GM18499 (cell line): Measurements from ENCODE around the gene ARL8A.
"Not testable (repeated sequence)": the region's sequence is repeated elsewhere in the genome, so short reads cannot be mapped to it uniquely, and the experiment has no call there.

Experiments used
- ATAC-seq: cut with Tn5 transposase; IDR thresholded peaks from one replicate; pipeline ENCODE4 v1.9.1; 2021; ENCODE audit warnings: moderate number of reproducible peaks; ENCODE audit not compliant: insufficient read depth, unreplicated experiment

ARL8A gene

DNA sequence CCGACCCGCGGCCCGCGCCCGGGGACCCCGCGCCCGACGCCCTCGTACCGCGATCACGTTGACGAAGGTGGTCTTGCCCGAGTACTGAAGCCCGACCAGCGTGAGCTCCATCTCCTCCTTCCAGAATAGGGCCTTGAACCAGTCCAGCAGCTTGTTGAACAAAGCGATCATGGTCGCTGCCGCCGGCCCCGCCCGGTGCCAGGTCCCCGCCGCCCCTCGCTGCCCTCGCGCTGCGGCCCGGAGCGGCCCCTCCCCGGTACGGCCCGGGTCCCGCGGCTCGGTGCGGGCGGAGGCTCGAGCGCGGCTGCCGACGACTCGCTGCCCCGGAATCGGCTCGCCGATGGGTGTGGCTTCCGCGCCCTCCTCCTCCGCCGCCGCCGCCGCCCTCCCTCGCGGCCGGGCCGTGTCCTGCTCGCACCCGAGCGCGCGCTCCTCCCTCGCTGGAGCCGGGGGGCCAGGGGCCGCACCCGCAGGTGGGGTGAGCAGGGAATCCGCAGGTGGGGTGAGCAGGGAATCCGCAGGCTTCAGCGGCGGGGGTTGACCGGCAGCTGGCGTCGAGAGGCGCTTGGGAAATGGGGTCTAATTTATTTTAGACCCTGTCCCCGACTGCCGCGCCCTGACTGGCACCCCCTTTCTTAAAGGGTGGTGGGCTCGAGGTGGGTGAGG, at the start of gene ARL8A:
ARL8A (minus strand) TSS at position 336 of the 666 bp plus-strand sequence; CDS start at position 171, 165 bp downstream.
- no peak for ATAC-seq

DNA sequence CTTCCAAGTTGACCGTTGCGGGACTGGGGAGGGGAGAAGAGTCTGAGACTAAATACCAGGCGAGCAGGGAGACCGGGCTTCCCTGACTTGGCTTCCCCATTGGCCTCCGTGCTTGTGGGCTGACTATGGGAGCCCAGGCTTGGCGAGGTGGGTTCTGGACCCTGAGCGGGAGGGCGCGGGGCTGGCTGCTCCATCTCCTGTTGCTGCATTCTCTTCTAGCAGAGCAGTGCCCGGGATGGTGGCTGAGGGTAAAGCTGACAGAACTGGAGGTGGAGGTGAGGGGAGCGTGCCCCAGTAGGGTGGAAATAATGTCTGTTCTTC, 49.8 kb upstream of the ARL8A start:
- no peak for ATAC-seq

- no peak for ATAC-seq
Observed at GRCh38 chr1:202193614-202194327, 49.2 kb upstream of the ARL8A start, which contains the start of gene LGR6. Gene LGR6 (plus strand): TSS chr1:202193799. CDS start chr1:202193990, 191 bp downstream.

DNA sequence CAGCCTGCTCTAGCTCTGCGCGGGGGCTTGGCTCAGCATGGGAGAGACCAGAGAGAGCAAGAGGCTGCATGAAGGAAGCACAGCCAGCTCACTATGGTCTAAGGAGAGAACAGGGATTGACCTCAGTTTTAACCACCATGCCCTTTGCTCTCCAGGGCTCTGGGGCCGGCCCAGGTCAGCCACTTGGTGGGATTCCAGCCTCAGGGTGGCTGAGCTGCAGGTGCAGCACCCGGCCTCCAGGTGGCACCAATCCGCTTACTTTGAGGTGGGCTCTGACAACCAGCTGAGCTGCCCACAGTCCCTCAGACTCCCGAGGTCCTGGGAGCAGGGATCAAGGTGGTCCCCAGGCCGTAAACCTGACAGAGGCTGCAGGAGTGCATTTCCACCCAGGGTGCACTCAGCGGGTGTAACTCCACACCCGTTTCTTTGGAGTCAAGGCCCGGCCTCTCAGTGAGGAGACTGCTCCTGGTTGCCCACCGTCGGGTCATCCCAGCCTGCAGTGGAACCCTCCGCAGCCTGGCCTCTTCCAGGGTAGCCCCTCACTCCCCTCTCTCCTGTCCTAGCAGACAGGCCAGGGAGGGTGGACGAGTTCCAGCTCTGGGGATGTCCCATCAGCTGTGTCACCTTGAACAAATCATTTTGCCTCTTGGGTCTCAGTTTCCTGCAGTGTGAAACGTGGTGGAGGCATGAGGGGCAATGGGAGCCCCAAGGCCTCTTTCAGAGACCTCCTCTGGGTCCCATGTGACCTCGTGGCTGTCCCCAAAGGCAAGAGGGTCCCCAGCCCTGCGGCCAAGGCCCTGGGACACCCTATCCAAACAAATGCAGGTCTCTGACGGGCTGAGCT, 48.5 kb upstream of the ARL8A start:
- ATAC-seq, result no peak

GRCh38 chr1:202191391-202191790, 46.9 kb upstream of the ARL8A start:
- not testable (repeated sequence) for ATAC-seq

- ATAC-seq, result no peak
Observed at GRCh38 chr1:202189918-202190715, 45.6 kb upstream of the ARL8A start.

DNA sequence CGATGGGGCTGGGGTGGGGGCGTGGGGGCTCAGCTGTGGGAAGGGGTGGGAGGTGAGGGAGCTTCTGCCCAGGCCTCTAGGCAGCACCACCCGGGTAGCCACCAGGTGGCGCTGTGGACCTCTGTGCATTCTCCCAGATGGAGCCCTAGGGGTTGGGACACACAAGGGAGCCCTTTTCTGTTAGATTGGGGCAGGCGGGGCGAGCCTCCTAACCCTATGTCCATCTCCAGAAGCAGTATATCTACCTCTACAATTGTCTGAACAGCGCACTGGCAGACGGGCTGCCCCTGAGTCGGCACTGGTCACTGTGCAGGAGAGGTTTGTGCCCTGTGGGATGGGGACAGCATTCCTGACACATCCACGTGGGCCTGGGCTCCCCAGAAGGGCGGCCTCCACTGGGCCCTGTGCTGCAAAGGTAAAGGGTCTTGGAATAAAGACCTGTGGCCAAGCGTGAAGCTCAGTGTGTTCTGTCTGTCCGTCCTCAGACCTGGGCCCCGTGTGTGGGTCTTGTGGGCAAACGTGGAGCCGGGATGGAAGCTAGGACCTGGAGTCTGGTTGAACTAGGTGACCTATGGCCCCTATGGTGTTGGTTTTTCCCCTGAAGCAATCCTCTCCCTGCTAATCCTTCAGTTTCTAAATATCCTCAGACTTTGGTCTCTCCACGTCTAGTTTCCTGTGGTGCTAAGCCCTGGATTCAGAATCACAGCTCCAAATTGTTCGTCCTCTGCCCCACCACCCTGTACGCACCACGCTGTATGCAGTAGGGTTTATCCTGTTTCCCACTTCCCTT, 44.7 kb upstream of the ARL8A start:
- ATAC-seq, result no peak

DNA sequence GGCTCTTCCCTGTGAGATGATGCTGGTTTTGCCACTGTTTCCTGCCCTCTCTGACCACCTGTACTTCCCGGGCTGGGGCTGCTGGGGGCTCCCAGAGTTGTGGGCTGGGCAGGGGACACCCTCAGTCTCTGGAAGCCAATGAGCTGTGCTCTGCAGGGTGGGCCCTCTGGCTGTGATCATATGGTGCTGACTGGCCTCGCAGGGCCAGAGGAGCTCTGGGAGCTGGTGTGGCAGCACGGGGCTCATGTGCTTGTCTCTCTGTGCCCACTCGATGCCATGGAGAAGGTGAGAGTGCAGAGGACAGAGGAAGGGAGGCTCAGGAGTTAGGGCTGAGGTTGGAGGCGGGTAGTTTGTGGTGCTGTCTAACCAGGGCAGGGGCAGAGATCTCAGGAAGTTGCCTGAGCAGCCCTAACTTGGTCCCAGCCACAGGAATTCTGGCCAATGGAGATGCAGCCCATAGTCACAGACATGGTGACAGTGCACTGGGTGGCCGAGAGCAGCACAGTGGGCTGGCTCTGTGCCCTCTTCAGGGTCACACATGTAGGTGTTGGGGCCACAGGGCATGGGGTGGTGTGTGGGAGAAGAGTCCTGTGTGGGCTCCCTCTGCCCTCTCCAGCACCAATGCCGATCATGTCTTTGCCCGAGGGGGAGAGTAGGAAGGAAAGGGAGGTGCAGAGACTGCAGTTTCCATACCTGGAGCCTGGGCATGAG, 43.3 kb upstream of the ARL8A start:
- no peak for ATAC-seq

- ATAC-seq, result no peak
Observed at GRCh38 chr1:202187041-202187671, 42.6 kb upstream of the ARL8A start.

DNA sequence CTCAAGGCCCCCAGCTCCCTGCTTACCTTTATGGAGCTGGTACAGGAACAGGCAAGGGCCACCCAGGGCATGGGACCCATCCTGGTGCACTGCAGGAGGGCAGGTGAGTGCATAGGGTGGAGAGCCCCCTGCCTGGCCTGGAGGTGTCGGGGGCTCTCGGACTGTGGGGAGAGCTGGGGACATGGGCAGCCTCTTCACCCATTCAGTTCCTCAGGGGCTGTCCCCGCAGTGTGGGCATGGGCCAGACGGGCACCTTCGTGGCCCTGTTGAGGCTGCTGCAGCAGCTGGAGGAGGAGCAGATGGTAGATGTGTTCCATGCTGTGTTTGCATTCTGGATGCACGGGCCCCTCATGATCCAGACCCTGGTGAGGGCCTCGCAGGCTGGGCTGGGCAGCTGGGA, 41.8 kb upstream of the ARL8A start:
- no peak for ATAC-seq

DNA sequence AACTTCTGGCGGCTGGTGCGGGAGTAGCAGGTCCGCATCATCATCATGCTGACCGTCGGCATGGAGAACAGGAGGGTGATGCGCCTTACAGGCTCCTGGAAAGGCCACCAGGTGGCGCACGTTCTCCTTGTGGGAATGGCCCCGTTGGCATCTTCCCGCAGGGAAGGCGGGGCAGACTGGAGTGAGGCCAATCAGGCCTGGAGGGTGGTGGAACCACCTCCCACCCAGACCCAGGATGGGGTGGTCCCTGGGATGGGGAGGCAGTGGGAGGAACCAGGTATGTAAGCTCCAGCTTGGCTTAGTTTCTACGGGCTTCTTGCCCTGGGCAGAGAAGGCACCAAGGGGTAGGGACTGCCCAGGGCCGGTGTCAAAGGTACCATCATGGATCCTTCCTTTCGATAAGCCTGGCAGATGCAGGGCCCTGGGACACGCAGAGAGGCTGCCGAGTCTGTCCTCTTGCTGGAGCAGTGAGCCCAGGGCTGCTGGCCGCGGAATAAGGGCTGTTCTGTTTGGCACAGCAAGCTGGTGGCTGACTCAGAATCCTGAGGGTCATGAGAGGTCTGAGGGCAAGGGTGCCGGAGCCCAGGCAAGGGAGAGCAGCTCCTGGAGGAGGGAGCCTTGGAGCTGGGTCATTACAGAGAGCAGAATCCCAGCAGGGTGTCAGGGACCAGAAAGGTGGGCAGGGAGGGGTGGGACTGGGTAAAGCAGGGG, 40.4 kb upstream of the ARL8A start:
- no peak for ATAC-seq

DNA sequence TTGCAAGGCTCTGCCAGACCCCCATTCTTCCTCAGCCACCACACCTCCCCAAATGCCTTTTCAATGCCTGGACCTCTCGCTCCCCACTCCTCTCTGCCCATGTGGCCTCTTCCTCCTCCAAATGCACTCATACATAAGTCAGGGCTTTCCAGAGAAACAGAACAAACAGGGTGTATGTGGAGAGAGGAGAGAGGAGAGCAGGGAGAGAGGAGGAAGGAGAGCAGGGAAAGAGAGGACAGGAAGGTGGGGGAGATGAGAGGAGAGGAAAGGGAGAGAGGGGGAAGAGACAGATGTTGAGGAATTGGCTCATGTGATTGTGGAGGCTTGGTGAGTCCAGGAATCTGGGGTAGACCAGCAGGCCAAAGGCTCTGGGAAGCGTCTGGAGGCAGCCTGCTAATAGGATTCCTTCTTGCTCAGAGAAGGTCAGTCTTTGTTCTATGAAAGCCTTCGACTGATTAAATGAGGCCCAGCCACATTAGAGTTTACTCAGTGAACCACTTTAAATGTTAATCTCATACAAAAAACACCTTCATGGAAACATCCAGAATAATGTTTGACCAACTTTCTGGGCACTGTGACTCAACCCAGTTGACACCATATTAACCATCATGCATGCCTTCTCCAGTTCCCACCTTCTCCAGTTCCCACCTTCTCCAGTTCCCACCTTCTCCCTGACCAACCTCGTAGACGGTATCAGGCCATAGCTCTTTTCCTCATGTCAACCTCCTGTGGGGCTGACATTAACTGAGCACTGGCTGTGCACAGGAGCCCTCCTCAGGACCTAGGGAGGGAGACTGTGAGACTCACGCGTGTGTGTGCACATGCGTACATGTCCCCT, 37.7 kb upstream of the ARL8A start:
- ATAC-seq, result no peak

DNA sequence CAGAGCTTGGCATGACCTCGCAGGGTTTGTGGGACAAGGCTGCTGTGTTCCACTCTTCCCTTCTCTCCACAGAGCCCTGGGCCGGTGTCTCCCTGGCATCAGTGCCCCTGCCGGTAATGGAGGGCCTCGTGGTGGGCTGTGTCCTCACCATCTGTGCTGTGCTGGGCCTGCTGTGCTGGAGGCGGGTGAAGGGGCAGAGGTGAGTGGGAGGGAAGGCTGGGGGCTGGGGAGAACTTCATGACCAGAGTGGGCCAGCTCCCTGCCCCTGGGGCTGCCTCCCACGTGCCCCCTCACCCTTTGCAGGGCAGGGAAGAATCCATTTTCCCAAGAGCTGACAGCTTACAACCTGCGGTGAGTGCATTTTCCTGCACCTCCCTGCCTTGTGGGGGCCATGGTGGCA, 37.0 kb upstream of the ARL8A start:
- no peak for ATAC-seq

DNA sequence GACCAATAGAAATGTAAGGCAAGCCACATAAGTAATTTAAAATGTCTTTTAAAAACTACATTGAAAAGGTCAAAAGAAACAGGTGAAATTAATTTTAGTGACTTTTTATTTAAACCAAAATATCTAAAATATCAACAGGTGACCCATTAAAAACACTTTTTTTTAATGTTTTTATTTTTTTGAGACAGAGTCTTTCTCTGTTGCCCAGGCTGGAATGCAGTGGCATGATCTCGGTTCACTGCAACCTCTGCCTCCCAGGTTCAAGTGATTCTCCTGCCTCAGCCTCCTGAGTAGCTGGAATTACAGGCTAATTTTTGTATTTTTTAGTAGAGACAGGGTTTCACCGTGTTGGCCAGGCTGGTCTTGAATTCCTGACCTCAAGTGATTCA, 36.2 kb upstream of the ARL8A start:
- not testable (repeated sequence) for ATAC-seq

DNA sequence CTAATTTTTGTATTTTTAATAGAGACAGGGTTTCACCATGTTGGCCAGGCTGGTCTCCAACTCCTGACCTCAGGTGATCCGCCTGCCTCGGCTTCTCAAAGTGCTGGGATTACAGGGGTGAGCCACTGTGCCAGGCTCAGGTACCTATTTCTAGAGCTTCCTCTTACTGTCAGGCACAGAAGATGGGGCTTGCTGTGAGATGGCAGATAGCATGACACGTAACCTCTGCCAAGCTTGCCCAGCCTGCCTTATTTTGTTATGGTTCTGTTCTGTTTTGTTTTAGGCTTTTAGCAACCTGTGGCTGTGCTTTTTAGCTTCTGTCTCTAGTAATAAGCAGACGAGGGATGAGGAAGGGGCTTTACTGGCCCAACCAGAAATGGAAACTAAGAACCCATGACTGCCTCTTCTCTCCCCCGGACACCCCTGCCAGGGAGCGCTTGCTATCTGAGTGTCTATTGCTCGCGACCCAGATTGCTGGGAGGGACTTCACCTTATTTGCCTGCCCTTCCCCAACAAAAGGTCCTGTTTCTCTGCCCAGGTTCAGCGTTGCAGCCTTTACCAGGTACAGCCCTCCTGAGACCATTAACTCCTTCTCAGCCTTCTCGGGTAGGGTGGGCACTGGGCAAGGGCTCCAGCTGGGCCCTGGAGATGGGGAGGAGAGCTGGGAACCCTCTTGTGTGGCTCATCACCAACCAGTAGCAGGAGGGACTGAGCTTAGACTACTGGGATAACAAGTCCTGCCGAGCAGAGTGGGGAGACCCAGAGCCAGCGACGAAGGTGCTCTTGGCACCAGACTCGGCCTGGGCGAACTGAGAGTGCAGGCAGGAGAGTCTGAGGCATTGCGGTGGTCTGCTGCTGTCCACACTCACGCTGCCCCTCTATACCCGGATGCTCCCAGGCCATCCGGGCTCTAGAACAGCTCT, 35.6 kb upstream of the ARL8A start:
- no peak for ATAC-seq
